Subcutaneous preadipocyte (primary cell): ENCODE results near the gene GTF3C6. TPM values are rescaled to one million over a fixed set of nuclear protein-coding genes. Genes with fewer than 3 reads are reported as not detected.

Experiments
- total RNA-seq: library from RNA; depleted of rRNA; stranded (reverse); fragments of >200 nt; gene quantifications from 2 replicates; pipeline ENCODE4 v1.2.3, GENCODE V29; 2012

The GTF3C6 gene
- total RNA-seq: 38.7 and 46.7 TPM in 2 replicates

GRCh38 chr6:110958329-110959192 lies at the start of gene GTF3C6:
Gene GTF3C6 (plus strand): TSS chr6:110958706. CDS start chr6:110958770, 64 bp downstream.

Other genes starting within 250 kb of the GTF3C6 start
- gene CDK19, start 143.2 kb upstream of the GTF3C6 start, total RNA-seq: 7.0 and 7.2 TPM in 2 replicates
- 66.9 and 93.4 TPM in 2 replicates for gene AMD1, start 83.9 kb upstream of the GTF3C6 start, total RNA-seq
- 31.2 and 33.8 TPM in 2 replicates for gene RPF2, start 23.3 kb downstream of the GTF3C6 start, total RNA-seq
- under 0.01 TPM in 1 of 2 replicates, not detected in the other for gene SLC16A10, start 128.8 kb downstream of the GTF3C6 start, total RNA-seq